Testis (tissue), 2 donors: ENCODE data around the gene TM2D1.

Experiments used
- CTCF ChIP-seq, 3 experiments: fragments of 450-650 bp in 2 of 3; fragments of 200-600 bp in 1 of 3; sonication (generic) in 1 of 3; IDR thresholded peaks; one replicate each; pipeline ENCODE4 v1.5.1; 2016 to 2019; ENCODE audit warnings: antibody characterized with exemption in 3 of 3, mild to moderate bottlenecking in 2 of 3, moderate library complexity in 1 of 3
- POLR2A ChIP-seq: fragments of 450-650 bp; IDR thresholded peaks from one replicate; pipeline ENCODE4 v1.6.1; 2017; ENCODE audit warnings: antibody characterized with exemption, mild to moderate bottlenecking, moderate library complexity

- no peak for TF ChIP-seq CTCF (IDR thresholded peaks at IDR 0.05)
- TF ChIP-seq POLR2A = no peak
Observed at GRCh38 chr1:61645476-61645875, 79.5 kb downstream of the TM2D1 start.
